ENCODE results near the gene EXD3.
"Not testable (repeated sequence)": the region's sequence is repeated elsewhere in the genome, so short reads cannot be mapped to it uniquely, and the experiment has no call there.

Gene EXD3

GRCh38 chr9:137350696-137351584 is 72.0 kb downstream of the EXD3 start:
- no peaks in the 10 kb centered on the region for H3K36me3 ChIP-seq (ENCODE audit: insufficient read depth, low read length)
- no peak overlapping the region for H3K4me2 ChIP-seq (ENCODE audit: low read length)
- H3K27me3 ChIP-seq (ENCODE audit: control insufficient read depth, insufficient read depth, low read length): no peaks in the 10 kb centered on the region
- peaks cover 6% of the 10 kb centered on the region for H3K9me3 ChIP-seq (replicated peaks; ENCODE audit: low read length)
- no peaks in the 10 kb centered on the region for H3K4me1 ChIP-seq (ENCODE audit: control insufficient read depth, insufficient read depth, low read length)
- no peak overlapping the region for H3K9ac ChIP-seq (ENCODE audit: low read depth, low read length)
- H3K4me3 ChIP-seq (ENCODE audit: low read length): no peak overlapping the region

- Histone ChIP-seq H3K9ac (ENCODE audit: low read depth, low read length) (no peak overlapping the region), H3K9me3 (replicated peaks; ENCODE audit: low read length) (no peaks in the 10 kb centered on the region), H3K4me2 (ENCODE audit: low read length) (no peak overlapping the region), H3K4me1 (ENCODE audit: control insufficient read depth, insufficient read depth, low read length) (no peaks in the 10 kb centered on the region), H3K36me3 (ENCODE audit: insufficient read depth, low read length) (no peaks in the 10 kb centered on the region), H3K4me3 (ENCODE audit: low read length) (no peak overlapping the region), H3K27me3 (ENCODE audit: control insufficient read depth, insufficient read depth, low read length) (no peaks in the 10 kb centered on the region)
Observed at GRCh38 chr9:137349471-137350033, 73.4 kb downstream of the EXD3 start.

DNA sequence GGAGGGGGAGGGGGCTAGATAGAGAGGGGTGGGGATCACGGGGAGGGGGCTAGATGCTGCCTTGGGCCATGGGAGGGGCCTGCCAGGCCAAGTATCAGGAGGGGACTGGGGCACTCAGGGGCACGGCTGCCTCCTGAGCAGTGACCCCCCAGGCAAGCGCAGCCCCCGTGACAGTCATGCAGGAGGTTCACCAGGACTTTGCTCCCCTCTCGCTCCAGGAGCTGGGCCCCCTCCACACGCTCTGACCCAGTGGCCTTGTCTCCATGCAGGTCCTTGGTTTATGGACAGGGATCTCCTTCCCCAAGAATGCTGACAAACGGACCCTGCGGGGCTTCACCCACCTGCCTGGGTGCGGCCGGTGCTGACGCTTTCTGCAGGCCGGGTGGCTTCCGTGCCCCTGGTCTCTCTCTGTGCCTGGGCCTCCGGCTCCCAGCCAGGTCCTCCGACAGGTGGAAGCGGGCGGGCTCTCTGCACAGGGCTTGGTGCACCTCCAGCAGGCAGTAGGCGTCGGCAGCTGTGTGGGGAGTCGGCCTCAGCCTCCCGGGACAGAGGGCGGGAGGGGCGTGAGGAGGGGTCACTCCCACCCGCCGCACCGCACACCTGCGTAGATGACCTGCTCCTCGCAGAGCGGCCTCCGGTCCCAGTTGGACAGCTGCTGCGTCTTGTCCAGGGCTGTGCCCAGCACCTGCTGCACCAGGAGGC is 74.0 kb downstream of the EXD3 start:
- Histone ChIP-seq H3K36me3 (ENCODE audit: insufficient read depth, low read length) (no peaks in the 10 kb centered on the region), H3K9ac (ENCODE audit: low read depth, low read length) (no peak overlapping the region), H3K4me3 (ENCODE audit: low read length) (no peak overlapping the region), H3K27me3 (ENCODE audit: control insufficient read depth, insufficient read depth, low read length) (no peaks in the 10 kb centered on the region), H3K4me1 (ENCODE audit: control insufficient read depth, insufficient read depth, low read length) (no peaks in the 10 kb centered on the region), H3K4me2 (ENCODE audit: low read length) (no peak overlapping the region), H3K9me3 (replicated peaks; ENCODE audit: low read length) (no peaks in the 10 kb centered on the region)

- H3K9ac ChIP-seq (ENCODE audit: low read depth, low read length): no peak overlapping the region
- no peaks in the 10 kb centered on the region for H3K4me1 ChIP-seq (ENCODE audit: control insufficient read depth, insufficient read depth, low read length)
Observed at GRCh38 chr9:137347928-137348327, 75.0 kb downstream of the EXD3 start.

GRCh38 chr9:137342482-137342881 is 80.5 kb downstream of the EXD3 start:
- H3K4me3 ChIP-seq (ENCODE audit: low read length): no peak overlapping the region
- H3K4me1 ChIP-seq (ENCODE audit: control insufficient read depth, insufficient read depth, low read length): peaks cover 11% of the 10 kb centered on the region
- no peaks in the 10 kb centered on the region for H3K36me3 ChIP-seq (ENCODE audit: insufficient read depth, low read length)
- H3K9me3 ChIP-seq (replicated peaks; ENCODE audit: low read length): no peaks in the 10 kb centered on the region
- no peak overlapping the region for H3K4me2 ChIP-seq (ENCODE audit: low read length)
- no peaks in the 10 kb centered on the region for H3K27me3 ChIP-seq (ENCODE audit: control insufficient read depth, insufficient read depth, low read length)
- H3K9ac ChIP-seq (ENCODE audit: low read depth, low read length): no peak overlapping the region

More at GRCh38 chr9:137347928-137348327, 75.0 kb downstream of the EXD3 start:
- H3K36me3 ChIP-seq (ENCODE audit: insufficient read depth, low read length): no peaks in the 10 kb centered on the region
- H3K4me3 ChIP-seq (ENCODE audit: low read length): no peak overlapping the region
- H3K27me3 ChIP-seq (ENCODE audit: control insufficient read depth, insufficient read depth, low read length): no peaks in the 10 kb centered on the region
- H3K9me3 ChIP-seq (replicated peaks; ENCODE audit: low read length): no peaks in the 10 kb centered on the region
- no peak overlapping the region for H3K4me2 ChIP-seq (ENCODE audit: low read length)

DNA sequence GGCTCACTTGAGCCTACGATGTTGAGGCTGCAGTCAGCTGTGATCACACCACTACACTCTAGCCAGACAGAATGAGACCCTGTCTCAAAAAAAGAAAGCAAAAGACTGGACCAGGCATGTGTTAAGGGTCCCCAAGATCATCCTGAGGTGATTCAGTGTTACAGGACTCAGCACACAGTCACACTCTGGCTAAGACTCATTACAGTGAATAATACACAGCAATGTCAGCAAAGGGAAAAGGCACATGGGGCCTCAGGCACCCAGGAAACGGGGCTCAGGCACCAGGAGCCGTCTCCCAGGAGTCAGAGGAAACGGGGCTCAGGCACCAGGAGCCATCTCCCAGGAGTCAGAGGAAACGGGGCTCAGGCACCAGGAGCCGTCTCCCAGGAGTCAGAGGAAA is 81.7 kb downstream of the EXD3 start:
- H3K9ac ChIP-seq (ENCODE audit: low read depth, low read length): no peak overlapping the region
- peaks cover 11% of the 10 kb centered on the region for H3K4me1 ChIP-seq (ENCODE audit: control insufficient read depth, insufficient read depth, low read length)
- no peak overlapping the region for H3K4me2 ChIP-seq (ENCODE audit: low read length)
- no peaks in the 10 kb centered on the region for H3K36me3 ChIP-seq (ENCODE audit: insufficient read depth, low read length)
- no peaks in the 10 kb centered on the region for H3K27me3 ChIP-seq (ENCODE audit: control insufficient read depth, insufficient read depth, low read length)
- peaks cover 4% of the 10 kb centered on the region for H3K9me3 ChIP-seq (replicated peaks; ENCODE audit: low read length)
- H3K4me3 ChIP-seq (ENCODE audit: low read length): no peak overlapping the region

DNA sequence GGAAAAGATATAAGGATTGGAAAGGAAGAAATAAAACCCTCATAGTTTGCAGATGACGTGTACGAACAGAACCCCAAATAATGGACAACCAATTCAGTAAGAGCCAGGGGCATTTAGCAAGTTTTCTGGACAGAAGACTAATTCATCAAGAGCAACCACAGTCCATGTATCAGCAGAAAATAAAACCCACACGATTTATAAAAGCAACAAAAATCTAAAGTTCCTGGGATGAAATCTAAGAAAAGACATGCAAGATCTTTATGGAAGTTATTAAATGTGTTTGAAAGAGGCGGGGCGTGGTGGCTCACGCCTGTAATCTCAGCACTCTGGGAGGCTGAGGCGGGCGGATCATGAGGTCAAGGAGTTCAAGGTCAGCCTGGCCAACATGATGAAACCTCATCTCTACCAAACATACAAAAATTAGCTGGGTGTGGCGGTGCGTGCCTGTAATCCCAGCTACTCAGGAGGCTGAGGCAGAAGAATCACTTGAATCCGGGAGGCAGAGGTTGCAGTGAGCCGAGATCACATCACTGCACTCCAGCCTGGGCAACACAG is 83.0 kb downstream of the EXD3 start:
- H3K4me2 ChIP-seq (ENCODE audit: low read length); H3K9me3 ChIP-seq (replicated peaks; ENCODE audit: low read length); H3K4me3 ChIP-seq (ENCODE audit: low read length); H3K27me3 ChIP-seq (ENCODE audit: control insufficient read depth, insufficient read depth, low read length); H3K36me3 ChIP-seq (ENCODE audit: insufficient read depth, low read length); H3K9ac ChIP-seq (ENCODE audit: low read depth, low read length): not testable (repeated sequence)
- H3K4me1 ChIP-seq (ENCODE audit: control insufficient read depth, insufficient read depth, low read length): peaks cover 11% of the 10 kb centered on the region

DNA sequence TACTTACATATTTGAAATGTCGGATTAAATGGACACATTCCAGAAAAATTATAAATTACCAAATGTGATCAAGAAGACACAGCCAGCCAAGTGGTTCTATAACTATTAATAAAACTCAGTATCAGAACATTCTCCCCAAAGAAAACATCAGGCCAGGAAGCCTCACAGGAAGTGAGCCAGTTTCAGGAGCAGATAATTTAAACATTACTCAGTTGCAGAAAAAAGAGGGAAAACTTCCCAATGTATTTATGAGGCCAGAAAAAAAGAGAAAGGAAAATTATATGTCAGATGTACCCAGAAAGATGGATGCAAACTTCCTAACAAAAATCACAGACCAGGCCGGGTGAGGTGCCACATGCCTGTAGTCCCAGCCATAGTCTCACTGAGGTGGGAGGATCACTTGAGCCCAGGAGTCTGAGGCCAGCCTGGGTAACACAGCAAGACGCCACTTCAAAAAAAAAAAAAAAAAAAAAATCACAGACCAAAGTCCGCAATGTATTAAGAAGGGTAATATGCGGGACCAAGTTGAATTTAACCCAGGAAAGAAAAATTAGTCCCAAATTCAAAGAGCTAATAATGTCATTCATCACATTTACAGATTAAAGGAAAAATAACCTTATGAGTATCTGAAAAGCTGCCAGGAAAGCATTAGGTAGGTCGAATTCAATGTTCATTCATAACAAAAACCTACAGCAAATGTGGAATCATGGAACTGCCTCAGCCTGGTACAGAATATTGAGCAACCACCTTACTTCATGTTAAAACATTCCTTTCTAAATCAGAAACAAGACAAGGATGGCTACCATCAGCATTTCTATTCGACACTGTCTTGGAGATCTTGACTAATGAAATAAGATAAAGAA is 83.7 kb downstream of the EXD3 start:
- Histone ChIP-seq H3K9me3 (replicated peaks; ENCODE audit: low read length) (peaks cover 4% of the 10 kb centered on the region), H3K4me1 (ENCODE audit: control insufficient read depth, insufficient read depth, low read length) (peaks cover 11% of the 10 kb centered on the region), H3K27me3 (ENCODE audit: control insufficient read depth, insufficient read depth, low read length) (no peaks in the 10 kb centered on the region), H3K9ac (ENCODE audit: low read depth, low read length) (no peak overlapping the region), H3K36me3 (ENCODE audit: insufficient read depth, low read length) (no peaks in the 10 kb centered on the region), H3K4me2 (ENCODE audit: low read length) (no peak overlapping the region), H3K4me3 (ENCODE audit: low read length) (no peak overlapping the region)

DNA sequence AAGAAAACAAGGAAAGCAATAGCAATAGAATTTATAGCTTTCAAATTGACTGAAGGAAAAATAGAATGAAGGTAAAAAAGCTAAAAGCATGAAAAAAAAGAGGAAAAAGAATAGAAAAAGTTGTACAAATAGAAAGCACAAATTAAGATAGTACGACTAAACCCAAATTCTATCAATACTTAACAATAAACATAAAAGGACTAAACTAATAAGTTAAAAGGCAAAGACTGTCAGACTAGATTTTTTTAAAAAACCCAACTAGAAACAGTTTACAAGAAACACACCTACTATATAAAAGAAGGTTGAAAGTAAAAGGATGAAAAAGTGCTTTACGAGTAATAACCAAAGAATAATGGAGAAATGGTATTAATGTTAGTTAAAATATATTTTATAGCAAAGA is 86.2 kb downstream of the EXD3 start:
- peaks cover 4% of the 10 kb centered on the region for H3K9me3 ChIP-seq (replicated peaks; ENCODE audit: low read length)
- no peak overlapping the region for H3K9ac ChIP-seq (ENCODE audit: low read depth, low read length)
- no peak overlapping the region for H3K4me3 ChIP-seq (ENCODE audit: low read length)
- H3K4me1 ChIP-seq (ENCODE audit: control insufficient read depth, insufficient read depth, low read length): peaks cover 11% of the 10 kb centered on the region
- H3K36me3 ChIP-seq (ENCODE audit: insufficient read depth, low read length): no peaks in the 10 kb centered on the region
- H3K27me3 ChIP-seq (ENCODE audit: control insufficient read depth, insufficient read depth, low read length): no peaks in the 10 kb centered on the region
- H3K4me2 ChIP-seq (ENCODE audit: low read length): no peak overlapping the region

DNA sequence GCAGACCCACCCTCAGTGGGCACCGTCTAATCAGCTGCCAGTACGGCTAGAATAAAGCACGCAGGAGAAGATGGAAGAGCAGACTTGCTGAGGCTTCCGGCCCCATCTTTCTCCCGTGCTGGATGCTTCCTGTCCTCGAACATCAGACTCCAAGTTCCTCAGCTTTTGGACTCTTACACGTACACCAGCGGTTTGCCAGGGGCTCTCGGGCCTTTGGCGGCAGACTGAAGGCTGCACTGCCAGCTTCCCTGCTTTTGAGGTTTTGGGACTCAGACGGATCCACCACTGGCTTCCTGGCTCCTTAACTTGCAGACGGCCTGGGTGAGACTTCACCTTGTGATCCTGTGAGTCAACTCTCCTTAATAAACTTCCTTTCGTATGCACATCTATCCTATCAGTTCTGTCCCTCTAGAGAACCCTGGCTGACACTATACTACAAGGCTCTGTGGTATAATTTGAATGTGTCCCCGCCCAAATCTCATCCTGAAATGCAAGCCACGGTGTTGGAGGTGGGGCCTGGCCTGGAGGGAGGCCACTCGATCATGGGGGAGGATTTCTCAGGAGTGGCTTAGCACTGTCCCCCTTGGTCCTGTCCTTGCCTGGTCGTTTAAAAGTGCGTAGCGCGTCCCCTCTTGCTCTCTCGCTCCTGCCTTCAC is 89.8 kb downstream of the EXD3 start:
- Histone ChIP-seq H3K9ac (ENCODE audit: low read depth, low read length) (no peak overlapping the region), H3K27me3 (ENCODE audit: control insufficient read depth, insufficient read depth, low read length) (no peaks in the 10 kb centered on the region), H3K9me3 (replicated peaks; ENCODE audit: low read length) (peaks cover 4% of the 10 kb centered on the region), H3K4me3 (ENCODE audit: low read length) (no peak overlapping the region), H3K4me2 (ENCODE audit: low read length) (no peak overlapping the region), H3K4me1 (ENCODE audit: control insufficient read depth, insufficient read depth, low read length) (no peaks in the 10 kb centered on the region), H3K36me3 (ENCODE audit: insufficient read depth, low read length) (no peaks in the 10 kb centered on the region)
